GM12872 (cell line): ENCODE data around the gene CPAMD8.

ENCODE experiments used
- CTCF ChIP-seq: IDR thresholded peaks from 3 replicates; pipeline ENCODE4 v1.5.1; 2011; ENCODE audit warnings: low read depth, mild to moderate bottlenecking, low read length, moderate library complexity; ENCODE audit not compliant: insufficient read depth

The CPAMD8 gene

GRCh38 chr19:17026706-17027534 is at the start of gene CPAMD8:
Gene CPAMD8, minus strand, starts transcription at chr19:17026810. Its CDS starts 168 bp downstream, at chr19:17026642.
- TF ChIP-seq CTCF: no peak

GRCh38 chr19:17075864-17076542 is 49.4 kb upstream of the CPAMD8 start:
- no peak for TF ChIP-seq CTCF

DNA sequence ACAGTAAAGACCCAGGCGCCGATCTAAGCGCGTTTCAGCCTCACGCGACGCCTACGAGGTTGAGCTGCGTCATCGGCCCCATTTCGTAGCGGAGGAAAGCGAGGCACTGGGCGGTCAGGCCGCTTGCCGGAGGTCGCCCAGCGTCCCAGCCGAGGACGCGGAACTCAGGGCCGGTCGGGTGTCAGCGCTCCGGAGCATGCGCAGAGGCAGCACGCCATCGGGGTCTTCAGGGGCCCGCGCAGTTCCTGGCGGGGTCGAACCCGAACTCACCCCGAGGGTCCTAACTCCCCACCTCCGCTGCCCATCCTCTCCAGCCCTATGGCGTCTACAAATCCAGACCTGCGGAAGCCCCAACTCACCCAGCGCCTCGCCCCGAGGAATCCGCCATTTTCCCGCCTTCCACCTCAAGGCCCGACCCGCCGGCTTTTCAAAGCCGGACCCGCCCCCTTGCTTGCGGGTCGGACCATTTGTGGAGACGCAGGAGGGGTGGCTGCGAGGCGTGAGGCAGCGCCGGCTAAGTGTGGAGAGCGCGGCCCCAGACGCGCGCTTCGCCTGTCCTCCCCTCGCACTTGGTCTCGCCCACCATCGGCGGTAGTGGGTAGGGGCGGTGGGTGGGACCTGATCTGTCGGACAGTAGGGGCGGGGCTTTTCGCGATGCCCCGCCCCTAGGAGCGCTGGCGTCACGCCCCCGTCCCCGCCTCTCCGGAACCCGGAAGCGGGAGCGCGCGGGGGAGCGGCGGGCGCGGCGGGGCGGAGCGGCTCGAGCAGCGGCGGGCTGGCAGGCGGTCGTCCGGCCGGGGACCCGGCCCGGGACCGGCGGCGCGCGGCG is 48.6 kb upstream of the CPAMD8 start, which contains the start of the genes HAUS8 and MYO9B:
Gene HAUS8 (minus strand): TSS at position 418 of the 829 bp plus-strand sequence. CDS start 30 bp downstream, at position 388.
Gene MYO9B (plus strand): TSS at position 743 of the 829 bp plus-strand sequence. CDS start 25,941 bp downstream, outside the sequence.
- no peak for TF ChIP-seq CTCF

- TF ChIP-seq CTCF: no peak
These were observed 48.0 kb upstream of the CPAMD8 start for GRCh38 chr19:17074634-17075034.

DNA sequence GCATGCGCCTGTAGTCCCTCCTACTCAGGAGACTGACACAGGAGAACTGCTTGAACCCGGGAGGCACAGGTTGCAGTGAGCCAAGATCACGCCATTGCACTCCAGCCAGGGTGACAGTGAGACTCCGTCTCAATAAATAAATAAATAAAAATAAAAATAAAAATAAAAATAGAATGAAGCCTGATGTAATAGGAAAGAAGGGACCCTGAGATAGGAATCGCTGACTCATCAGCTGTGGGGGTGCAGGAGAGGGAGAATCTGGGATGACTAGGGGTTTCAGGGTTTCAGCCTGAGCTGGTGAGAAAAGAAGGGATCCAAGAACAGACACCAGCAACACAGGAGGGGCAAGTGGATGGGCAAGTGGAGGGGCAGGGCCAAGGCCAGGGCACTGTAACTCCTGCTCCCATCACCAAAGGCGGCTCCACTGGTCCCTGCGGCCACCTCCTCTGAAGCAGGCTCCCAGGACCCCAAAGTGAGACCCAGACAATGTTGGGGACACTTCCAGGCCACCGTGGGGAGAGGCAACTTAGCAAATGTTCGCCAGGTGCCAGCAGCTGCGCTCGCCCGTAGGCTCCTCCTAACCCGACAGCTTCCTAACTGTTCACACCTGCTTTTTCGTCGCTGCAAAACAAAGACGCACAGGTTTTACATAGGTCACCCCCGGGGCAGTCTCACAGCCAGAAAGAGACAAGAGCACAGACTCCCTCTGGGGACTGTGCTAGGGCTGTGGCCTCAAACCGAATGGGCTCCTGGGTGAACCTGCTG is 47.4 kb upstream of the CPAMD8 start:
- TF ChIP-seq CTCF: no peak

GRCh38 chr19:17070912-17071311 is 44.3 kb upstream of the CPAMD8 start:
- TF ChIP-seq CTCF: no peak
